IMR-90 (cell line): ENCODE measurements around the gene DPYSL5. TPM values are rescaled to one million over a fixed set of nuclear protein-coding genes. Genes with fewer than 3 reads are reported as not detected.
"Not testable (repeated sequence)": the region's sequence is repeated elsewhere in the genome, so short reads cannot be mapped to it uniquely, and the experiment has no call there.

Experiments used
- ATAC-seq: fragments of 200-7000 bp; cut with Tn5 transposase; 2 replicates; pipeline ENCODE4 v1.9.1; 2020; ENCODE audit warnings: low read depth, mild to moderate bottlenecking, moderate library complexity
- BruUV-seq: library from RNA; stranded (reverse); fragments of 400-500 nt; replicated peaks from 2 replicates; lab custom pipeline; 2021; lab: Mats Ljungman, UMichigan
- CTCF ChIA-PET: fragments of 300-600 bp; formaldehyde crosslinking; extraction: SDS; loops from one replicate; lab custom pipeline; 2021; ENCODE audit warnings: antibody characterized with exemption; lab: Yijun Ruan, JAX
- POLR2A ChIA-PET: fragments of 300-600 bp; sonication (Branson Sonifier 250); formaldehyde crosslinking; loops from one replicate; lab custom pipeline; 2022; ENCODE audit warnings: antibody characterized with exemption; ENCODE audit not compliant: unreplicated experiment; lab: Charles Lee
- DNase-seq: peaks from one replicate; pipeline ENCODE4 v3.0.0; 2013
- H2AFZ ChIP-seq: replicated peaks from 2 replicates; pipeline ENCODE3; 2013; ENCODE audit warnings: low read length, mild to moderate bottlenecking; ENCODE audit not compliant: poor library complexity
- H2AK5ac ChIP-seq: 2 replicates; pipeline ENCODE4 v1.6.1; 2013; ENCODE audit warnings: low read depth, low read length, inconsistent platforms
- H2AK9ac ChIP-seq: replicated peaks from 2 replicates; pipeline ENCODE3; 2013; ENCODE audit warnings: mild to moderate bottlenecking, low read depth, low read length, moderate library complexity; ENCODE audit not compliant: poor library complexity
- H2BK120ac ChIP-seq: 2 replicates; pipeline ENCODE4 v1.6.1; 2013; ENCODE audit warnings: low read depth, low read length, inconsistent platforms
- H2BK15ac ChIP-seq: 3 replicates; pipeline ENCODE4 v1.6.1; 2013; ENCODE audit warnings: low read depth, low read length, inconsistent platforms
- H2BK20ac ChIP-seq: 2 replicates; pipeline ENCODE4 v1.6.1; 2013; ENCODE audit warnings: low read depth, mild to moderate bottlenecking, inconsistent platforms, low read length, moderate library complexity
- H2BK5ac ChIP-seq: 2 replicates; pipeline ENCODE4 v1.6.1; 2013; ENCODE audit warnings: mild to moderate bottlenecking, low read depth, low read length, inconsistent platforms; ENCODE audit not compliant: poor library complexity, severe bottlenecking
- H3K14ac ChIP-seq: replicated peaks from 2 replicates; pipeline ENCODE4 v1.6.1; 2013; ENCODE audit warnings: low read depth, low read length, inconsistent platforms
- H3K18ac ChIP-seq: 2 replicates; pipeline ENCODE4 v1.6.1; 2013; ENCODE audit warnings: low read depth, low read length, control low read depth
- H3K23ac ChIP-seq: 2 replicates; pipeline ENCODE4 v1.6.1; 2013; ENCODE audit warnings: low read depth, low read length, inconsistent platforms
- H3K27ac ChIP-seq: 2 replicates; pipeline ENCODE4 v1.5.1; 2013; ENCODE audit warnings: mild to moderate bottlenecking, control low read depth, low read length; ENCODE audit not compliant: insufficient read depth
- H3K27me3 ChIP-seq: 2 replicates; pipeline ENCODE4 v1.6.1; 2013; ENCODE audit warnings: low read length; ENCODE audit not compliant: control insufficient read depth, insufficient read depth
- H3K36me3 ChIP-seq: 2 replicates; pipeline ENCODE4 v1.6.1; 2013; ENCODE audit warnings: low read length, mixed read lengths; ENCODE audit not compliant: control insufficient read depth, insufficient read depth
- H3K4ac ChIP-seq: 2 replicates; pipeline ENCODE4 v1.6.1; 2013; ENCODE audit warnings: low read depth, low read length, inconsistent platforms
- H3K4me1 ChIP-seq: 2 replicates; pipeline ENCODE4 v1.6.1; 2013; ENCODE audit warnings: low read length, mixed read lengths; ENCODE audit not compliant: control insufficient read depth, insufficient read depth
- H3K4me2 ChIP-seq: 2 replicates; pipeline ENCODE4 v1.6.1; 2013; ENCODE audit warnings: low read depth, mild to moderate bottlenecking, control low read depth, low read length, moderate library complexity
- H3K4me3 ChIP-seq: 2 replicates; pipeline ENCODE4 v1.5.1; 2013; ENCODE audit warnings: low read depth, mild to moderate bottlenecking, control low read depth, low read length, moderate library complexity; ENCODE audit not compliant: insufficient read depth
- H3K56ac ChIP-seq: 2 replicates; pipeline ENCODE4 v1.6.1; 2013; ENCODE audit warnings: low read length, inconsistent platforms; ENCODE audit not compliant: insufficient read depth; ENCODE audit errors: extremely low read depth
- H3K79me1 ChIP-seq, 2 experiments: 2 replicates each; pipeline ENCODE4 v1.6.1; 2013; ENCODE audit warnings: low read length in 2 of 2, inconsistent platforms in 1 of 2, low read depth in 1 of 2
- H3K9ac ChIP-seq: 2 replicates; pipeline ENCODE4 v1.6.1; 2013; ENCODE audit warnings: low read depth, low read length, control low read depth
- H3K9me1 ChIP-seq: 2 replicates; pipeline ENCODE4 v1.6.1; 2013; ENCODE audit warnings: low read length, inconsistent platforms; ENCODE audit not compliant: insufficient read depth
- H3K9me3 ChIP-seq: 2 replicates; pipeline ENCODE4 v1.6.1; 2013; ENCODE audit warnings: low read length; ENCODE audit not compliant: control insufficient read depth, insufficient read depth
- H4K20me1 ChIP-seq: 2 replicates; pipeline ENCODE4 v1.6.1; 2013; ENCODE audit warnings: low read length, inconsistent platforms; ENCODE audit not compliant: insufficient read depth
- H4K5ac ChIP-seq: 2 replicates; pipeline ENCODE4 v1.6.1; 2013; ENCODE audit warnings: mild to moderate bottlenecking, low read depth, low read length, control low read depth
- H4K8ac ChIP-seq, 2 experiments: 2 replicates each; pipeline ENCODE4 v1.6.1; 2013; ENCODE audit warnings: low read depth in 2 of 2, low read length in 2 of 2, control low read depth in 1 of 2, inconsistent platforms in 1 of 2
- H4K91ac ChIP-seq: 2 replicates; pipeline ENCODE4 v1.6.1; 2013; ENCODE audit warnings: low read depth, low read length, inconsistent platforms; ENCODE audit not compliant: insufficient read depth
- WGBS, 2 experiments: methylation state at CpG; one replicate each; pipeline versions ENCODE4 v1.1.5 to v1.1.7; 2013; ENCODE audit warnings: missing lambda C conversion rate in 2 of 2; ENCODE audit not compliant: insufficient read length in 1 of 2; ENCODE audit errors: extremely low coverage in 2 of 2; 5-methylcytosine and 5-hydroxymethylcytosine counted together
- dilution Hi-C: fragments of 300-500 bp; cut with HindIII; formaldehyde crosslinking; loops from one replicate; pipeline ENCODE4 v1.14.3; 2018; ENCODE audit warnings: low sequenced_read_pairs; ENCODE audit not compliant: unreplicated experiment
- in situ Hi-C: fragments of 300-500 bp; cut with MboI; formaldehyde crosslinking; loops from 3 replicates; pipeline ENCODE4 v1.14.3; 2019; ENCODE audit warnings: low sequenced_read_pairs, inconsistent platforms, mixed read lengths
- intact Hi-C: fragments of 100-400 bp; cut with micrococcal nuclease; formaldehyde crosslinking; loops from 2 replicates; pipeline ENCODE4 v1.10.0; 2022
- polyA plus RNA-seq, 3 experiments: library from polyadenylated mRNA; depleted of rRNA; stranded (reverse); fragments of >200 nt; gene quantifications; 2 replicates each; pipeline ENCODE4 v1.2.3, GENCODE V29; 2012; ENCODE audit warnings: low replicate concordance in 1 of 3
- total RNA-seq: library from RNA; depleted of rRNA; stranded (reverse); fragments of >200 nt; gene quantifications from 2 replicates; pipeline ENCODE4 v1.2.3, GENCODE V29; 2012

Gene DPYSL5
- total and polyA plus RNA-seq, 2 of the 4 experiments (the other 2 are of a cell fraction), result not detected

- POLR2A ChIA-PET, result interaction anchor here (0.7 kb wide), 1 partner anchor 642 kb away, joined by 3 read pairs; no protein-coding TSS in a partner anchor
These were observed 75.2 kb downstream of the DPYSL5 start for GRCh38 chr2:26923189-26923466.

More at GRCh38 chr2:26923189-26923466, 75.2 kb downstream of the DPYSL5 start:
- H2AK5ac ChIP-seq, H3K18ac ChIP-seq, H4K5ac ChIP-seq, H3K36me3 ChIP-seq, H4K8ac ChIP-seq, H2BK120ac ChIP-seq, H3K4me1 ChIP-seq, intact Hi-C loops, H3K4me3 ChIP-seq, H3K56ac ChIP-seq, H3K27ac ChIP-seq, H3K79me1 ChIP-seq, H3K4me2 ChIP-seq, in situ Hi-C loops, H2BK20ac ChIP-seq, DNase-seq, H3K14ac ChIP-seq, H2AK9ac ChIP-seq, H2BK5ac ChIP-seq, H3K9ac ChIP-seq, H4K20me1 ChIP-seq, ATAC-seq, H3K23ac ChIP-seq, H3K4ac ChIP-seq, H2AFZ ChIP-seq, BruUV-seq, H3K9me3 ChIP-seq, H2BK15ac ChIP-seq, dilution Hi-C loops, H4K91ac ChIP-seq, H3K9me1 ChIP-seq: not testable (repeated sequence)
- CTCF ChIA-PET, result interaction anchor here (0.8 to 0.9 kb wide), 3 partner anchors 13 to 77 kb away, joined by 3 to 5 read pairs (median 3); no protein-coding TSS in a partner anchor
- WGBS, 2 experiments, result no CpG with 5 or more reads among the region's 1 CpG
- H3K27me3 ChIP-seq, result peaks cover 32% of the 10 kb centered on the region
